PC-9 (cell line): Measurements from ENCODE around the gene ATXN1.

Source experiments
- EZH2 ChIP-seq: fragments of 200-600 bp; sonication (generic); IDR thresholded peaks from 2 replicates; pipeline ENCODE4 v1.8.0; 2017; ENCODE audit warnings: antibody characterized with exemption, low read depth
- TF ChIP-seq, protein P1 (sequence below): fragments of 200-600 bp; sonication (generic); conservative IDR thresholded peaks from 2 replicates; pipeline ENCODE4 v1.6.1; 2017; ENCODE audit warnings: mixed run types, antibody characterized with exemption, mild to moderate bottlenecking, moderate library complexity

DNA sequence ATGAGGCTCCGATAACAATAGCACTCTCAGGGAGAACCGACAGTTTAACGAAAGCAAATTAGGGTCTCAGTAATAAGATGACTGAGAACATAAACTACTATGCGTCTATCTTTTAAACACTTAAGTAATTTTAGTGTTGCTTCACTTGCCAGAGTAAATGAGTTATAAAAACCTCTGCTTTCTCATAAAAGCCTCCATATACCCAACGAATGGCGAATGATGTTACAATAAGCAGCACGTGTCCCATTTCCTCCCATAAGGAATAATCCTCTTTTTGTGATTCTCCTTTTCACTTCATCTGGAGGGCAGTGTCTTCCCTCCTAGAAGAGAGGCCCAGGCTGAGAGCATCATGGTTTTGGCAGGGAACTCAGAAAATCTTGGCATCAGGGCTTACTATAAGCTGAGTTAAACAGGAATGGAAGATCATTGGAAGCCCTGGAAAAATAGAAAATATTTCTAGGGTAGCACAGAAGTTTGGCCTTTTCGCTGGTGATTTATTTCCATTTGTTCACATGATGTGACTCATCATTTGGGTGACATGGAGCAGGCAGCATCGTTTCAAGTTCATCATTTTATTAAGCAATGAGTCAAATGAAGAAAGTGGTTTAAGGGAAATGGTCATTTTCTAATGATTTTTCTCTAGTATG, 255.4 kb downstream of the ATXN1 start:
- TF ChIP-seq, protein P1, sequence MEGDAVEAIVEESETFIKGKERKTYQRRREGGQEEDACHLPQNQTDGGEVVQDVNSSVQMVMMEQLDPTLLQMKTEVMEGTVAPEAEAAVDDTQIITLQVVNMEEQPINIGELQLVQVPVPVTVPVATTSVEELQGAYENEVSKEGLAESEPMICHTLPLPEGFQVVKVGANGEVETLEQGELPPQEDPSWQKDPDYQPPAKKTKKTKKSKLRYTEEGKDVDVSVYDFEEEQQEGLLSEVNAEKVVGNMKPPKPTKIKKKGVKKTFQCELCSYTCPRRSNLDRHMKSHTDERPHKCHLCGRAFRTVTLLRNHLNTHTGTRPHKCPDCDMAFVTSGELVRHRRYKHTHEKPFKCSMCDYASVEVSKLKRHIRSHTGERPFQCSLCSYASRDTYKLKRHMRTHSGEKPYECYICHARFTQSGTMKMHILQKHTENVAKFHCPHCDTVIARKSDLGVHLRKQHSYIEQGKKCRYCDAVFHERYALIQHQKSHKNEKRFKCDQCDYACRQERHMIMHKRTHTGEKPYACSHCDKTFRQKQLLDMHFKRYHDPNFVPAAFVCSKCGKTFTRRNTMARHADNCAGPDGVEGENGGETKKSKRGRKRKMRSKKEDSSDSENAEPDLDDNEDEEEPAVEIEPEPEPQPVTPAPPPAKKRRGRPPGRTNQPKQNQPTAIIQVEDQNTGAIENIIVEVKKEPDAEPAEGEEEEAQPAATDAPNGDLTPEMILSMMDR = no peak
- no peak for TF ChIP-seq EZH2
